ENCODE measurements around the gene AKAP6. TPM values are rescaled to one million over a fixed set of nuclear protein-coding genes. Genes with fewer than 3 reads are reported as not detected.

AKAP6 gene
- total and polyA plus RNA-seq, 10 of the 15 experiments (the other 5 are each of a cell fraction or from before 2014, with no cell fraction given): 0.35 to 5.9 (median 2.2) TPM

- no peaks in the 10 kb centered on the region for H4K20me1 ChIP-seq (ENCODE audit: control insufficient read depth, insufficient read depth)
- ATAC-seq (no peak), FAIRE-seq (no peak), DNase-seq (ENCODE audit: low read depth, low spot score) (no peak)
- H3K27me3 ChIP-seq (replicated peaks in 1 of 2; ENCODE audit: control insufficient read depth in 2 of 2, insufficient read depth in 2 of 2, low read length in 1 of 2): no peaks in the 10 kb centered on the region
- no peak overlapping the region for H3K9ac ChIP-seq (ENCODE audit: control insufficient read depth, insufficient read depth, low read length)
- H3K4me1 ChIP-seq (ENCODE audit: control insufficient read depth, insufficient read depth, low read length): no peaks in the 10 kb centered on the region
- H3K9me3 ChIP-seq (replicated peaks; ENCODE audit: control insufficient read depth, insufficient read depth, low read length): no peaks in the 10 kb centered on the region; the same call in 2 of the 3 replicates
- in situ Hi-C loops (cut with MboI) (no loop called here), intact Hi-C loops (cut with micrococcal nuclease; ENCODE audit: unreplicated experiment) (no loop called here)
- CTCF ChIA-PET: no interaction called here
- no peak overlapping the region for H3K4me3 ChIP-seq
- H3K27ac ChIP-seq (ENCODE audit: control insufficient read depth, insufficient read depth): no peak overlapping the region
- H2AFZ ChIP-seq (ENCODE audit: control insufficient read depth, low read depth, low read length): no peak overlapping the region
- no peaks in the 10 kb centered on the region for H3K79me2 ChIP-seq (ENCODE audit: control insufficient read depth, insufficient read depth, low read length)
- POLR2A ChIA-PET: no interaction called here
- WGBS (ENCODE audit: insufficient coverage, insufficient replicate concordance, low lambda C conversion rate, missing lambda C conversion rate): 56% methylated on average over 4 of the region's 4 CpGs
- SMC1A ChIA-PET (ENCODE audit: uncharacterized antibody, unreplicated experiment): no interaction called here
- RAD21 ChIA-PET (ENCODE audit: unreplicated experiment): no interaction called here
- no peak overlapping the region for H3K4me2 ChIP-seq (ENCODE audit: control insufficient read depth, insufficient read depth)
- BruUV-seq (replicated peaks): no TSS peak
- H3K36me3 ChIP-seq (ENCODE audit: control insufficient read depth in 2 of 2, insufficient read depth in 2 of 2, low read length in 1 of 2): no peaks in the 10 kb centered on the region
- TF ChIP-seq SIN3A (IDR thresholded peaks at IDR 0.05; ENCODE audit: low read depth, low read length): no peak
- no peak for TF ChIP-seq NBN (IDR thresholded peaks at IDR 0.05)
- TF ChIP-seq ETV6 (conservative IDR thresholded peaks at IDR 0.05 in 1 of 2, IDR thresholded peaks at IDR 0.05 in 1 of 2; ENCODE audit: borderline replicate concordance in 1 of 2, low read depth in 1 of 2): no peak
- TF ChIP-seq ZBTB4 (CRISPR knock-in tag; IDR thresholded peaks at IDR 0.05): no peak
- no peak for TF ChIP-seq FOXK2 (IDR thresholded peaks at IDR 0.05)
- TF ChIP-seq JUND (IDR thresholded peaks at IDR 0.05; ENCODE audit: low read depth, low read length): no peak
Measured at GRCh38 chr14:32818581-32818980, 489.5 kb downstream of the AKAP6 start.
